Measurements from ENCODE around the gene ABCB6. TPM values are rescaled to one million over a fixed set of nuclear protein-coding genes. Genes with fewer than 3 reads are reported as not detected.

ABCB6 gene
- total RNA-seq, 1 donor from 2014 or later, result 25.2 TPM

DNA sequence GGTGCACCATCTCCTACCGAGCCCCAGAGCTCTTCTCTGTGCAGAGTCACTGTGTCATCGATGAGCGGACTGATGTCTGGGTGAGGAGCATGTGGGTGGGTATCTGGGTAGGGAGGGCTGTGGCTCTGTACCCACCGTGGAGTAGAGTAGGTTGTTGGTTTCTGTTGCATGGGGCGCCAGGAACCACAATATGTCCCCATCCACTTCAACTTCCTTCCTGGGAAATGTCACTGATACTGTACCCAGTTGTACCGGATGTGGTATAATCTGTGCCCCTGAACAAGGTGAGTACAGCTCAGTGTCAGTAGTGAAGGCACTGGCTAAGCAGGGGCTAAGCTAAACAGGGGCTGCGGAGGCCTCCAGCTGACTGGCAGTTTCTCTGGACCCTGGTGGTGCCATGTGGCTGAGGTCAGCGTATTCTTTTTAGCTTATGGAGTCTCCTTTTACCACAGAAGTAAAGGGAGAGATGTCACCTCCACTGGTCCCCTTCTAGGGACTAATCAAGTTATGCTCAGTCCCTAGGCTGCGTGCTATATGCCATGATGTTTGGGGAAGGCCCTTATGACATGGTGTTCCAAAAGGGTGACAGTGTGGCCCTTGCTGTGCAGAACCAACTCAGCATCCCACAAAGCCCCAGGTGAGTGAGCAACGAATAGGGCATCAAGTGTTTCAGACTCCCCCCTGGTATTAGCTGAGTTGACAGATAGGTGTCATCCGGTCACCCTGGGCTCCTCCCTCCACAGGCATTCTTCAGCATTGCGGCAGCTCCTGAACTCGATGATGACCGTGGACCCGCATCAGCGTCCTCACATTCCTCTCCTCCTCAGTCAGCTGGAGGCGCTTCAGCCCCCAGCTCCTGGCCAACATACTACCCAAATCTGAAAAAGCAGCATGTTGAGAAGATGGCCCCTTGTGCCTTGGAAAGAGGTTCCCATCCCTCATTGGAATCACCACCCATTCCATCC is 29.2 kb upstream of the ABCB6 start:
- intact Hi-C loops (cut with DNase I), result no loop called here
- no peak for ATAC-seq (ENCODE audit: poor library complexity)
- DNase-seq, result no peak

GRCh38 chr2:219246559-219246958 is 27.8 kb upstream of the ABCB6 start:
- DNase-seq (no peak), ATAC-seq (ENCODE audit: poor library complexity) (no peak)
- intact Hi-C loops (cut with DNase I), result no loop called here

DNA sequence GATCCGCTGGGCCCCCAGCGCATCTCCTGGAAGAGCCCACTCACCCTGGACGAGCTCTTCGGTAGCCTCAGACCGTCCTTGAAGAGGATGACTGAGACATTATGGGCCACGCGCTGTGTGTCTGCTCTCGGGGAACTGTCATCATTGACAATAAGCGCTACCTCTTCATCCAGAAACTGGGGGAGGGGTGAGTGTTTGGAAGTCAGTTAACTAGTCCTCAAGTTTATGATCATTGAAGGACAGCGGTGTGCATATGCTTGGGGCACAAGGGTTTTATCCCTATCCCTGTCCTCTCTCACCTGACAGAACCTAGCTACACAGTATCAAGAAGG is 27.1 kb upstream of the ABCB6 start:
- DNase-seq (no peak), ATAC-seq (ENCODE audit: poor library complexity) (no peak)
- intact Hi-C loops (cut with DNase I), result no loop called here

DNA sequence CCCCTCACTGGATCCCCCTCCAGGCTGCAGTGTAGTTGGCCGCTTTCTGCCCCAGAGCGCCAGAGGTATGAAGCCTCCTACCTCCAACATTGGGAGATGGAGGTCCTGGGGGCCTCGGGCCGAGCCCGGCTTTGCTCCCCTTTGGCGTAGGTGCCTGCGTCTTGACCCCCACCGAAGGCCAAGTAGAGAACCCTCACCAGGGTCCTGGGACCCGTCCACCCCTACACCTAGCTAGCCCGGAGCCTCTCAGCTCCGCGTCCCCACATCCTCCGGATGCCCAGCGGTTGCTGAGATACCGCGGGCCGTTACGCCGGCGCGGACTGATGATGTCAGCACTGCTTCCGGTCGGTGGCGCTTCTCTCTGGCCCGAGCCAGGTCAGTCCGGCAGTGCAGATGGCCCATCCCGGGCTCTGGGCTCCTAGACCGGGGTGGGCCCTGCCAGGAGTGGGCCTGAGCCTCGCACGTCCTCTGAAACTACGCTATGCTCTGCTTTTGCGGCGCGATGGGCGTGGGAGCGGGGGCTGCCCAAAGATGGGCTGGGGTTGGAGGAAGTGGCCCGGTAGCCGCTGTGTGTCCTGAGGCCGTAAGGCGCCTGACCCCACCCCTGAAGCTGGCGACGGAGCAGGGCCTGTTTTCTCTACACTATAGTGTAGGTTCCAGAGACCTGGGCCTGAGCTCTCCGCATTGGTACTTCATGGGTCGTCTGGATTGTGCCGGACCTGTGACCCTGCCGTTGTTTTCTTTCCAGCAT is 26.6 kb upstream of the ABCB6 start, which contains the start of the genes GLB1L and STK16:
Gene GLB1L, minus strand, starts transcription at position 297 of the 751 bp plus-strand sequence. CDS start 1,871 bp downstream, outside the sequence.
Gene STK16, plus strand, starts transcription at position 332 of the 751 bp plus-strand sequence. CDS start 521 bp downstream, outside the sequence.
- DNase-seq (peak; percentile 97), ATAC-seq (ENCODE audit: poor library complexity) (peak; percentile 95)
- intact Hi-C loops (cut with DNase I), result no loop called here

DNA sequence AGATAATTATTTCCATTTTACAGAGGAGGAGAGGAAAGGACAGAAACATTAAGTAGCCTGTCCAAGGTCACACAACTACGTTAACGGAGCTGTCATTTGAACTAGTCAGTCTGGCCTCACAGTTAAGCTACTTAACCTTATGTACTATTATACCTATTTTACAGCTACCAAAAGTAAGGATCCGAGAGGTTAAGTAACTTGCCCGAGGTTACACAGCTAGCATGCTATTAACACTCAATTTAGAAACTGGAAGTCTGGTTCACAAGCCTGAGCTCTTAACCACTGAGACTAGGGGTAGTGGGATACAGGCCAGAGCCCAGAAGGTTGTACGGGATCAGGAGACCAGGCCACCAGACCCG is 26.0 kb upstream of the ABCB6 start:
- DNase-seq, result no peak
- intact Hi-C loops (cut with DNase I), result no loop called here
- ATAC-seq (ENCODE audit: poor library complexity), result no peak

DNA sequence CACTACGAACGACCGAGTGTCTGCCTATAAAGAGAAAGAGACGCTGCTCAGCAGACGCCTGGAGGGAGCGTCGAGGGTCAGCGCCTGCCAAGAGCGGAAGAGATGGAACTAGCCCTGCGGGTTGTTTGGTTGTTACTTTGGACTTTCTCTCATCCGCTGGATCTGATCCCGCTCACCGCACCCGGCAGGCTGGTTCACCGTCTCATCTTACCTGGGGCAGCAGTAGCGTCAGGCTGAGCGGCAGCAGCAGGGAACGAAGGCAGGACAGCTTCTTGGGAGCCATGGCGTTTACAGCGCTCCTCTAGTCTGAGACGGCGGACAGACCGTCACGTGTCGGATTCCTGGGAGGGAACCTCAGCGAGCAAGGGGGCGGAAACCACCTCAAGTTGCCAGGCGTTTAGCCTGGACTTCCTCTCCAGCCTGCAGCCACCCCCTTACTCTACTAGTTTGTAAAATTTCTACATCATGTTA is 24.6 kb upstream of the ABCB6 start:
- ATAC-seq (ENCODE audit: poor library complexity) (no peak), DNase-seq (peak; percentile 60)
- intact Hi-C loops (cut with DNase I), result no loop called here

GRCh38 chr2:219234331-219234730 is 15.6 kb upstream of the ABCB6 start:
- intact Hi-C loops (cut with DNase I), result no loop called here
- no peak for DNase-seq
- no peak for ATAC-seq (ENCODE audit: poor library complexity)

DNA sequence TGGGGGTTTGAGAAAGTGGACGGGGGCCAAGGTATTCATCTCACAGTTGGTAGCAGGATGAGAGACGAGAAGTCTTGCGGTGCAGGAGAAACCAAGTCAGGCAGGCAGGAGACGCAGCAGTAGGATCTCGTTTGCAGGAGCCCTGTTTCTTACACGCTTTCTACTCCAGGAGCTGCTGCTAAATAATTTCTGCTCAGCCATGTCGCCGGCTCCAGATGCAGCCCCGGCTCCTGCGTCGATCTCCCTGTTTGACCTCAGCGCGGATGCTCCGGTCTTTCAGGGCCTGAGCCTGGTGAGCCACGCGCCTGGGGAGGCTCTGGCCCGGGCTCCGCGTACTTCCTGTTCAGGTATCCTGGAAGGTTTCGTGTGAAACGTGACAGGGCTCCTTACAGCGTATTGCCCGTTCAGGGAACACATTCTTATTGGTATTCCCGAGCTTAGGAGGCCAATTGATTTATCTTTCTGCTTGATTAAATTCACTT is 11.3 kb upstream of the ABCB6 start:
- intact Hi-C loops (cut with DNase I), result no loop called here
- DNase-seq (peak; percentile 66), ATAC-seq (ENCODE audit: poor library complexity) (peak; percentile 7)

DNA sequence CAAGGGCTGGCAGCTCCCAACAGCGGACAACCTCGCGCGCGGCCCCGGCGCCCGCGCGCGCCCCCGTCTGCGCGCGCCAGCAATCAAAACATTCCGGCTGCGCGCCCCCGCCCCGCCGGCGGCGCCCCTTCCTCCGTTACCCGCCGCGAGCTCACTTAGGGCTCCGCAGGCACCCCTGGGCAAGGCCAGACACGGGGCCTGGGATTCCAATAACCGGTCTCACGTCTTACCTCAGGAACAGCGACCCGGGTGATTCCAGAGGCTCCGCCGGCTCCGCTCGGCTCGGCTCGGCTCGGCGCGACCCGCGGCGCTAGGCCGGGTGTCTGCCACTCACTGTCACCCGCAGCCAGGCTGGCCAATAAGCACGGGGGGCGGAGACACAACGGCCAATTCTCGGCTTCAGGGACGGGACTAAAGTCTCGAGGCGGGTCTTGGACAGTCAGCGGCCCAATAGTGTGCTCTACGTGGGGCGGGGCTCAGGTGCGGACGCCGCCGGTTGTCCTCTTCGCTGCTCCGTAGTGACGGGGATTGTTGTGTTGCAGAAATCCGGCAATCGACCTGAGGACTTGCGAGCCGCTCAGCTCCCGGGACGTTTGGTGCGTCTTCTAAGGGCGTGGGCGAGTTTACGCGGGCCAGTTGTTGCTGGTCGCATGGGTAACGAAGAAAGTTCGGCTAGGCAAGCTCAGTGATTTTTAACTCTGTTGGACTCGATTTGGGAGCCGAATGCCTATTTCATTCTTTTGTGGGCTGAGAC is 10.7 kb upstream of the ABCB6 start, which contains the start of the genes ANKZF1 and ATG9A:
Gene ANKZF1, plus strand, starts transcription at position 502 of the 754 bp plus-strand sequence. CDS start 452 bp downstream, outside the sequence.
Gene ATG9A, minus strand, starts transcription at position 332 of the 754 bp plus-strand sequence. CDS start 1,612 bp downstream, outside the sequence.
- ATAC-seq (ENCODE audit: poor library complexity), result peak; percentile 99
- intact Hi-C loops (cut with DNase I), result no loop called here
- DNase-seq, result peak; percentile 99

DNA sequence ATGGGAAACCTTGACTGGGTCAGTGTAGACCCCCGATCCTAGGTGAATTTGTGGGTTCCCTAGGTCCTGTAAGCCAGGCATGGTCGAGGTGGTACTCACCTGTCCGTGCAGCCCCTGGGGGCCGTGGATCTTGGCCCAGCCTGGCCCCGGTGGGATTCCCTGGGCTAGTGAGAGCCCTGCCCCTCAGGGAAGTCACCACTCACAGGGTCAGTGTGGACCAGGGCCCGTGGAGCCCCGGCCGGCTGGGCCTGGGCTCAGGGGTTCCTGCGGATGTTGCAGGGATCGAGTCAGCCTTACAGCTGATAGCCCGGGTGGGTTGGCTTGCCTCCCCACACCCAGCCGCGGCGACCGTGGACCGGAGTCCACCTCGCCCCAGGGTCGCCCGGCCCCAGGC is 10.2 kb upstream of the ABCB6 start:
- intact Hi-C loops (cut with DNase I), result no loop called here
- ATAC-seq (ENCODE audit: poor library complexity), result no peak
- DNase-seq, result no peak

DNA sequence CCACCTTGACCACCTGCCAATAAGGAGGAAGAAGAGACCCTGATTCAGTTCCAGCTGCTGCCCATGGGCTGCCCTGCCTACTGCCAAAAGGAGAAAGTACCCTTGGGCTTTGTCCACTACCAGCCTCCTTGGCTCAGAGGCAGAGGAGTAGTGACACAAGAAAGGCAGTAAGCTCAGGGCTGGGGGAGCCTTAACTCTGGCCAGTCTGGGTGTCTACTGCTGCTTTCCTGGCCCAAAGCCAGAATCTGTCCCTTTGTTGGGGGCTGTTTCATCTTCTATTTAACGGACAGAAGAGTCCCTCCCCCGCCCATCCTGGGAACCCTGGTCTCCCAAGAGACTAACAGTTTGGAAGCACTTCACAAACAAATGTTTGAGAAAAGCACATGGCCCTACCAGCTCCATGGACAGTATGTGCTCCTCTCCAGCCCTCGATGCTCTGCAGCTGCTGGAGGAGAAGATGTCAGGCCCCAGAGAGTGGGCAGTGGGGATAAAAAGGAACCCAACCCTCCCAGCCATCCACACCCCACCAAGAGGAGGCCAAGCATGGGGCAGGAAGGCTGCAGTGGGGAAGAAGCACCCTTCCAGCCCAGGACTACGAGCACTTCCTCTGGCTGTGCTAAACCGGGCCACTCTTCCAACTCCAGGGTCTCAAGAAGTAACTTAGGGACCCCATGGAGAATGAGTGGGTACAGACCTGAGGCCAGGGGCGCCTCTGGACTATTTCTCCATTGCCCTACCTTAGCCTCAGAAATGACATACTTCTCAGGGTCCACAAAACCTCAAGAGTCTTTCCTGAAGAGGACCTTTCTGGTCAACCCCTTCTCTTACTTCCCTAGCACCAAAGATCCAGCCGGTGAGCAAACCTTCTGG is 9.5 kb upstream of the ABCB6 start:
- intact Hi-C loops (cut with DNase I), result no loop called here
- no peak for DNase-seq
- ATAC-seq (ENCODE audit: poor library complexity), result no peak

- ATAC-seq (ENCODE audit: poor library complexity), result no peak
- intact Hi-C loops (cut with DNase I), result no loop called here
These were observed 6.6 kb upstream of the ABCB6 start for GRCh38 chr2:219225350-219225749.

GRCh38 chr2:219223831-219224610 is 5.3 kb upstream of the ABCB6 start:
- intact Hi-C loops (cut with DNase I), result no loop called here
- ATAC-seq (ENCODE audit: poor library complexity) (no peak), DNase-seq (no peak)

More at GRCh38 chr2:219225350-219225749, 6.6 kb upstream of the ABCB6 start:
- no peak for DNase-seq

- intact Hi-C loops (cut with DNase I), result no loop called here
- ATAC-seq (ENCODE audit: poor library complexity), result no peak
- DNase-seq, result no peak
These were observed 3.3 kb upstream of the ABCB6 start for GRCh38 chr2:219221957-219222518.

DNA sequence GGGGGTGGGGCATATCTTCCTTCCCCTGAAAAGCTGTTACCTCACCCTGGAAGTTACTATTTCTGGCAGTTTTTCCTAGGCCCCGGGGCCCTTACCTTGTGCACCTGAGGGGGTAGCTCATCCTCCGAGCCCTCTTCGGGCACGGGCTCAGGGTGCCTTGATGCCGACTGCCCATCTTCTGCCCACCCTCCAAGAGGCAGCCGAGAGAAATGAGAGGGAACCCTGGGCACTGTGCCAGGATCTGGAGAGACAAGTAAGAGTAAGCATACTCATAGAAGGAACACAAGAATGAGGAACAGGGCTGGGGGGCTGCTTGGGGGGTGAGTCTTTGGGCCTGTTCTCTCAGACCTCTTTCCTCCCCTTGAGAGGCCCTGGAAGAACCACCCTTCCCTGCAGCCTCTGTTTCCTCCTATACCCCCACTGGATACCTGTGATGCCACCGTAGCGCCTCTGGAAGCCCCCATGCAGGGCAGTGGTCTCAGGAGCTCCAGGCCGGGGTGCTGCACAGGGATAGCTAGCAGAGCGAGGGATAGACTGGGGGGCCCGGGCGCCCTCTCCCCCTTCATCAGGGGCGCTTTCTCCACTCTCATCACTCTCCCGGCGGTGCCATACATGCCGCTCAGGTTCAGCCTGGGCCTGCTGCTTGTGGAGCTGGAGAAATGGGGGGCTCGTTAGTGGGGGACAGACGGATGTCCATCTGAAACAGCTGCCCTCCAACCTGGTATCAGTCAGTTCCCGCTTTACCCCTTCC is 2.1 kb upstream of the ABCB6 start:
- ATAC-seq (ENCODE audit: poor library complexity), result no peak
- intact Hi-C loops (cut with DNase I), result no loop called here
- DNase-seq, result no peak
